SIG-M5 treated with dmso at 0.1 percent for 504 hours (cell line): ENCODE results near the gene POLR2M.

Source experiments
- DNase-seq: peaks from one replicate; lab custom pipeline; 2025; ENCODE audit not compliant: unreplicated experiment; lab: John Stamatoyannopoulos, UW

The POLR2M gene

GRCh38 chr15:57706405-57707209 is at the start of gene POLR2M:
Gene POLR2M (plus strand): TSS chr15:57706714. CDS start chr15:57706843, 129 bp downstream.
- DNase-seq, result peak; percentile 89

DNA sequence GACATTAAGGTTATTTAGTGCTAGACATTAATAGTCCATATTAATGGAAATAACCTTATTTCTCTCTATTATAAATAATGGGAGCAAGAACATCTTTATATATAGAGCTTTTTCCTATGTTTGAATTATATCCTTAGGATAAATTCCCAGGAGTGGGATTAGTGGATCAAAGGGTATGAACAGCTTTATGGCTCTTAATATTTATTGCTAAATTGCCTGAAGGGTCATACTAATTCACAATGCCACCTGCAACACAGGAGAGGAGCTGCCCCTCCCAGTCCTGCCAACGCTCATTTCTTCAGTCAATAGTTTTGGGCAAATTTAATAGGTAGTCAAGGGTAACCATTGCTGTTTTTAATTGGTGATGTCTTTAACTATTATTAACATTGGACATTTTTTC is 48.9 kb upstream of the POLR2M start:
- no peak for DNase-seq

- no peak for DNase-seq
These were observed 44.3 kb upstream of the POLR2M start for GRCh38 chr15:57662091-57662744.

- DNase-seq, result no peak
These were observed 43.7 kb upstream of the POLR2M start for GRCh38 chr15:57662802-57663201.

DNA sequence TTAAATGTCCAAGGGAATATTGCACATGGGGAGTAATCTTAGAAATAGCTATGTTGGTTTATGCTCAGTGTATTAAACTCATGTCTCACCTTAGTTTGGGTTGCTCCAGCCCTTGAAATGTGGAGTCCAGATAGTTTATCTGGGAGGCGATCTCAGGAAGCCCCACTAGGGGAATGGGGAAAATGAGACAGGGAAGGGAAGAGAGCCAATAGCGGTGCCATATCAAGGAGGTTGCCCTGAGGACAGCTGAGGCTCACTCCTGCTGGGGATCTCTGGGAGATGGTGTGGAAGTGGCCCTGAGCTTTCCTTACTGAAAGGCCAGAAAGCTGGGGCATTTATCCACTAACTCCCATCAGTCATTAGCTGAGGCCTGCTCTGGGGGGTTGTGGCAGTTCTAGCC is 43.3 kb upstream of the POLR2M start:
- DNase-seq, result no peak

DNA sequence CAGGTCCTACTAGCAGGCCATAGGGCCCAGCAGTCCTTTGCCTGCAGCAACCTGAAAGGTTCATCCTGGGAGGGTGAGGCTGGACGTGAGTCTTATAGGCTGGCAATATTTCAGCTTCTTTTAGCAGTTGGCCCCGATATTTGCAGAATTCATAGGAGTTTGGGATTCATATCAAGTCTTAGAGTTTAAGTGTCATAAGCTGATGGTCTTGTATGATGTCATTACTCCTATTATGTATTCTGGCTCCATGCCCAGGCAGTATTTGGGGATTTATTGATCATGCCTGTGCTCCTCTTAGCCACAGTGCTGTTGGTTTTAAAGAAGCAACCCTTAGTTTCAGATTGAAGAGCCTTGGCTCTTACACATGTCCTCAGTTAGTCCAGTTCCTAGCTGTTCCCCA is 41.3 kb upstream of the POLR2M start:
- DNase-seq, result no peak

- no peak for DNase-seq
These were observed 40.6 kb upstream of the POLR2M start for GRCh38 chr15:57665939-57666338.

DNA sequence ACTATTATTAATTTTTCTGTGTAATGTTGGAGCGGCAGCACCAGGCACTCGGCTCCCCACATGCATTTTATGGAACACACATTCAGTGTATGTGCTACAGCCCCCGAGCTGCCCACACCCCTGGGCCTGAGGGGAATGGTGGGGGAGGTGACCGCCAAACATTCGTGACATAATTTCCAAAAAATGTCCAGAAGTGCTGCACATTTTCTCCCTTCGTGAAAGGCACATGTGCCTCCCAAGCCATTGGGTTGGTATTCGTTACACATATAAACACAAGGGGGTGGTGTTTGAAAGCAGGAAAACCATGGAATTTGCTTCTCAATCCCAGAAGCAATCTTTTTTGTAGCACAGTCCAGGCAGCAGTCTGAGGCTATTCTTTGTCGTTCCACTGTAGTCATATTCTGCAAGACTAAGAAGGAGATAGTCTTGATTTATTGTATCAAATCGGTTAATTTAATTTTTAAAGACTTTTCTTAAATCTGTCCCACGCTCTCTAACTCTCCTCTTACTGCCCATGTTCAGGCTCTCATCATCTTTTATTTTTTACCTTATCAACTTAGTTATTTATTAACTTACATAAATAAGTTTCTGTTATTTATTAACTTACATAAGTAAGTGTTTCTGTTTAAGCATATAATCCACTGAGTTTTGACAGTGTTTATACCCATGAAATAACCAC is 39.2 kb upstream of the POLR2M start:
- DNase-seq, result no peak

DNA sequence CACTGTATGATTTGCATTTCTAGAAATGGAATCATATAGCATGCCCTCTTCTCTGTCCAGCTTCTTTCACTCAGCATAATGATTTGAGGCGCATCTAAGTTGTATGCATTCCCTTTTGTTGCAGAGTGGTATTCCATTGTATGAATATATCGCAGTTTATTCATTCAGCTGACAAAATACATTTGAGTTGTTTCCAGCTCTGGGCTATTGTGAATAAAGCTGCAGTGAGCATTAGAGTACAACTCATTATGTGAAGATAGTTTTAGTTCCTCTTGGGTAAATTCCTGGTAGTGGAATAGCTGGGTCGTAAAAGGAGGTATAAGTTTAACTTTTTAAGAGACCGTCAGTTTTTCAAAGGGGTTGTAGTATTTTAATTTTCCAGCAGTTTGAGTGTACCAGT is 38.5 kb upstream of the POLR2M start:
- no peak for DNase-seq

DNA sequence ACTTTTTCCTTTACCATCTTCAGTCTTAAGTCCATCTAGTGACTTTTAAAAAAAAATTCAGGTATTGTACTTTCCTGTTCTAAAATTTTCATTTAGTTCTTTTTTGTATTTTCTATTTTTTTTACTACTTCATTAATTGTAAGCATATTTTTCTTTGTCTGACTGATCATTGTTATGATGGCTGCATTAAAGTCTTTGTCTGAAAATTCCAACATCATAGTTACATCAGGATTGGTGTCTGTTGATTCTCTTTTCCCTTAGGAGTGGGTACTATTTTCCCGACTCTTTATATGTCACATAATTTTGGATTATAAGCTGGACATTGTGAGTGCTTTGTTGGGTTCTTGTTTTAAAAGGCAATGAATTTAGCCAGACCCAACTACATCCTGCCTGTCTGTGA is 34.9 kb upstream of the POLR2M start:
- no peak for DNase-seq

- DNase-seq, result peak; percentile 6
These were observed 30.9 kb upstream of the POLR2M start for GRCh38 chr15:57675481-57676181.

DNA sequence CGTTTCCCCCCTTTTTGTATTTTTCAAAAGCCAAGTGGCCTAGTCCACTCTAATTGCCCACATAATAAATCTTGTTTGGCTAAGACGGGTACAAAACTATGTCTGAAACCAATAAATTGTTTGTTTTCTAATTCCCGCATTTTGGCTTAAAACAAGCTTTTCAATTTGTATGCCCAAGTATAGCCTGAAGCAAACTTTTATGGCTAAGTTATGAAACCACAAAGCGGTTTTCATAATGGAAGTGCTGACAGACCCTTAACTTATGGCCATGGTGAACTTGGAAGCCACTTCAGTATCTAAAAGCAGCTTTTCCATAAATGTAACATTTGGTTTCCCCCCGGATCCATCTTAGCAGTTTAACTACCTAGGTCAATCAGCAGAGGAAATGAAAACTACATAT is 29.9 kb upstream of the POLR2M start:
- DNase-seq, result no peak

DNA sequence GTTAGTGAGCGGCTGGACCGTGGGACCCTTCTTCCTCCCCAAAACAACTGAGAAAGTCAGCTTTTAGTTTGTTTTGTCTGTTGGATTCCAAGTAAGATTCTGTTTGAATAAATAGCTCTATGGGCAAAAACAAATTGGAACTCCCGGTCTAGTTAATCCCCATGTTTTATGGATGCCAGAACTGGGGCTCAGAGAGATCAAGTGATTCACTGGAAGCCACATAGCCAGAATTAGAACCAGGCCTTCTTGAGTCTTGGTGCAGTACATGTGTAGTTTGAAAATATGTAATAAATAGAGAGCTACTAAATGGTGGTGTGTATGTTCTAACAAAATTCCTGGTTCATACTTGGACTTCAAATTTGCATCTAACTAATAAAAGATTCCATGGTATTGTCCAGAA is 29.3 kb upstream of the POLR2M start:
- no peak for DNase-seq

- no peak for DNase-seq
These were observed 26.5 kb upstream of the POLR2M start for GRCh38 chr15:57680021-57680420.

DNA sequence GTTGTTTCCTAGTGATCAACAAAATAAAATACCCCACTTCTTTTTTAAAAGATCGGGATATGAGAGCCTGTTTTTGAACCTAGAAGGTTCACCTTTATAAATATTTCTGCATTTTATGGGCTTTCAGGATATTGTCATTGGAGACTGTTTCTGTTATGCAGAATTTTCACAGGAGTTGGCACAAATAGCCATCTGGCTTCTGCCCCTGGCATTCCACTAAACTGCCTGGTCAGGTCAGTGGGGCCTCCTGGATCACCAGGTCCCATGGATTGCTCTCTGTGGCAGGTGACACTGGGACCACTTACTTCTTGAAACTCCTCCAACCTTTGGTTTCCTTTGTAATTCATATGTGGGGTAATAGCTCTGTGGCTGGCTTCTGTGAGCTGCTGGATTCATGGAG is 25.5 kb upstream of the POLR2M start:
- DNase-seq, result no peak

DNA sequence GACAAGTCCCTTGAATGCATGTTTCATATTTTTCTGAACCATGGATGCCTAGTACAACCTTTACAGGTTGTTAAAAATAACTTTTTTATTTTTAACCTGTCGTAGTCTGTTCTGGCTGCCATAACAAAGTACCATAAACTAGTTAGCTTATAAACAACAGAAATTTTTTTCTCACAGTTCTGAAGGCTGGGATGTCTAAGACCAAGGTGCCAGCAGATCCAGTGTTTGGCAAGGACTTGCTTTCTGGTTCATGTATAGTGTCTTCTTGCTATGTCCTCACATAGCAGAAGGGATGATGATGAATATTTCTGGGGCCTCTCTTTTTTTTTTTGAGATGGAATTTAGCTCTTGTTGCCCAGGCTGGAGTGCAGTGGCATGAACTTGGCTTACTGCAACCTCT is 23.0 kb upstream of the POLR2M start:
- no peak for DNase-seq

DNA sequence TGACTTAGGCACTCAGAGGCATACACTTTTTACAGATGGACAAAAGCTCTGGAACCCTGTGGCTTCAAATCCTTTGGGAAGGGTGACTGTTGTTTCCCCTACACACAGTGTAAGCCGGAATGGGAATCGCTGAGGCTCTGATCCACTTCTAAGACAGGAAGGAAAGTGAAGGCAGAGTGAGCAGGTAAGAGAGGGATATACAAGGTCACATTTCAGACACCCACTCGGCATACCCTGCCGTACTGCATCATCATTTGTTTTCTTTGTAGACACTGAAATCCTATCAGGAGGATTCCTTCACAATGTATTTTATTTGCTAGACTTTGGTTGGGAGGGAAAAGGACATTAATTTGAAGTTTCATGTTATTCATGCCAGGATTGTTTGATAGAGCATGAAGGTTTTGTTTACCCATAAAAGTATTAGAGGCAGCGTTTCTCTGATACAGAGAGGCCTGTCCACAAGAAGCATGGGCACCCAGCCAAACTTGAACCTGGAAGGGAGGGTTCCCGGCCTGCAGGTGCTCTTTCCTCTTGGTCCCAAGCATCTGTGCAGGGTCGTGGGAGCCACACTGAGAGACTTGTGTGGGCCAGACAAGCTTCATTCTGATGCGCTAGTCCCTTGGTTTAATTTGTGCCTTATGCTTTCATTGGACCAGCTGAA is 21.9 kb upstream of the POLR2M start:
- DNase-seq, result no peak

GRCh38 chr15:57685306-57686095 is 21.0 kb upstream of the POLR2M start:
- no peak for DNase-seq

DNA sequence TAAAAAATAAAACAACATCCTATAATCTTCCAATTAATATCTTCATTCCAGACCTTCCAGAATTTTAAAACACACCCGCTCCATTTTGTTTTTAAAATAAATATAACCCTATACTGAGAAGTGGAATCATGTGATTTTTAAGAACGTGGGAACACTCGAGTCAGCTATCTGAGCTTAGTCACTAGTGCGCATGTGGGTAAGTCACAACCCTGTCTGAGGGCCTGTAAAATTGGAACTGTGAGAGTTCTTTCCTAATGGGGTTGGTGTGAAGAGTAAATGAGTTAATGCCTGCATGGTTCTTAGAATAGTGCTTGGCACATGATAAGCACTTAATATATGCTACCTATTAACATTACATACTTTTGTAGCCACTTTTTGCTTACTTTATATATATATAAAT is 19.9 kb upstream of the POLR2M start:
- DNase-seq, result no peak

GRCh38 chr15:57690341-57690966 is 16.1 kb upstream of the POLR2M start:
- no peak for DNase-seq
